Measurements from ENCODE around the gene PHOSPHO1. TPM values are rescaled to one million over a fixed set of nuclear protein-coding genes. Genes with fewer than 3 reads are reported as not detected.
A peak's percentile ranks its signal among the peaks of the same experiment; 100 is the strongest.

Gene PHOSPHO1
- total and polyA plus RNA-seq, 2 experiments from 2014 or later, result not detected

- no peak for DNase-seq (ENCODE audit: low read depth in 1 of 2, low spot score in 1 of 2)
- Histone ChIP-seq H3K36me3 (no peaks in the 10 kb centered on the region), H3K4me1 (ENCODE audit: low read depth) (no peaks in the 10 kb centered on the region), H3K27me3 (peaks cover 22% of the 10 kb centered on the region), H3K9me3 (ENCODE audit: low read depth) (no peaks in the 10 kb centered on the region), H3K27ac (no peak overlapping the region), H3K4me3 (no peak overlapping the region)
- no peak for TF ChIP-seq CTCF (IDR thresholded peaks at IDR 0.05; ENCODE audit: low read depth, low read length)
Observed at GRCh38 chr17:49234509-49235080, 4.0 kb upstream of the PHOSPHO1 start.

- no peak overlapping the region for H3K4me3 ChIP-seq
- H3K27ac ChIP-seq, result no peak overlapping the region
- TF ChIP-seq CTCF (IDR thresholded peaks at IDR 0.05; ENCODE audit: low read depth, low read length), result no peak
- no peaks in the 10 kb centered on the region for H3K9me3 ChIP-seq (ENCODE audit: low read depth)
- H3K4me1 ChIP-seq (ENCODE audit: low read depth), result no peaks in the 10 kb centered on the region
- DNase-seq (ENCODE audit: low read depth in 1 of 2, low spot score in 1 of 2), result no peak
- H3K36me3 ChIP-seq, result no peaks in the 10 kb centered on the region
- H3K27me3 ChIP-seq, result peaks cover 47% of the 10 kb centered on the region
Observed at GRCh38 chr17:49231563-49231894, 942 bp upstream of the PHOSPHO1 start.

GRCh38 chr17:49229805-49230600 is 584 bp downstream of the PHOSPHO1 start:
- peaks cover 63% of the 10 kb centered on the region for H3K27me3 ChIP-seq
- H3K27ac ChIP-seq, result no peak overlapping the region
- no peak for DNase-seq (ENCODE audit: low read depth in 1 of 2, low spot score in 1 of 2)
- no peaks in the 10 kb centered on the region for H3K4me1 ChIP-seq (ENCODE audit: low read depth)
- H3K4me3 ChIP-seq, result peak overlapping the region; percentile 44
- H3K36me3 ChIP-seq, result no peaks in the 10 kb centered on the region
- no peaks in the 10 kb centered on the region for H3K9me3 ChIP-seq (ENCODE audit: low read depth)
- TF ChIP-seq CTCF (IDR thresholded peaks at IDR 0.05; ENCODE audit: low read depth, low read length), result no peak

- Histone ChIP-seq H3K4me1 (ENCODE audit: low read depth) (no peaks in the 10 kb centered on the region), H3K4me3 (no peak overlapping the region), H3K9me3 (ENCODE audit: low read depth) (no peaks in the 10 kb centered on the region), H3K36me3 (no peaks in the 10 kb centered on the region), H3K27ac (no peak overlapping the region), H3K27me3 (peaks cover 70% of the 10 kb centered on the region)
- no peak for TF ChIP-seq CTCF (IDR thresholded peaks at IDR 0.05; ENCODE audit: low read depth, low read length)
- DNase-seq (ENCODE audit: low read depth in 1 of 2, low spot score in 1 of 2), result no peak
Observed at GRCh38 chr17:49229076-49229804, 1.3 kb downstream of the PHOSPHO1 start.

GRCh38 chr17:49227436-49228261 is 2.9 kb downstream of the PHOSPHO1 start:
- no peak overlapping the region for H3K27ac ChIP-seq
- H3K27me3 ChIP-seq, result peaks cover 86% of the 10 kb centered on the region
- H3K4me3 ChIP-seq, result no peak overlapping the region

More at GRCh38 chr17:49227436-49228261, 2.9 kb downstream of the PHOSPHO1 start:
- DNase-seq (ENCODE audit: low read depth in 1 of 2, low spot score in 1 of 2), result peak; percentile 66 to 81
- peak; percentile 84 for TF ChIP-seq CTCF (IDR thresholded peaks at IDR 0.05; ENCODE audit: low read depth, low read length)
- no peaks in the 10 kb centered on the region for H3K36me3 ChIP-seq
- no peaks in the 10 kb centered on the region for H3K9me3 ChIP-seq (ENCODE audit: low read depth)
- no peaks in the 10 kb centered on the region for H3K4me1 ChIP-seq (ENCODE audit: low read depth)
